Endothelial cell (in vitro differentiated cells): ENCODE data around the gene MARK3. TPM values are rescaled to one million over a fixed set of nuclear protein-coding genes. Genes with fewer than 3 reads are reported as not detected.
"Not testable (repeated sequence)": the region's sequence is repeated elsewhere in the genome, so short reads cannot be mapped to it uniquely, and the experiment has no call there.

ENCODE experiments used
- DNase-seq: peaks from one replicate; pipeline ENCODE4 v3.0.0; 2021; ENCODE audit warnings: low spot score
- H3K27ac Mint-ChIP-seq: one replicate; pipeline ENCODE4 v1.8.0; 2021; ENCODE audit warnings: mixed read lengths, inconsistent platforms; ENCODE audit not compliant: unreplicated experiment
- H3K27me3 Mint-ChIP-seq: one replicate; pipeline ENCODE4 v1.8.0; 2021; ENCODE audit warnings: mild to moderate bottlenecking, moderate library complexity, mixed read lengths, inconsistent platforms; ENCODE audit not compliant: unreplicated experiment
- H3K36me3 Mint-ChIP-seq: one replicate; pipeline ENCODE4 v1.8.0; 2021; ENCODE audit warnings: mild to moderate bottlenecking, low read depth, mixed read lengths, inconsistent platforms; ENCODE audit not compliant: unreplicated experiment
- H3K4me1 Mint-ChIP-seq: one replicate; pipeline ENCODE4 v1.8.0; 2021; ENCODE audit warnings: mild to moderate bottlenecking, mixed read lengths, inconsistent platforms; ENCODE audit not compliant: unreplicated experiment
- H3K4me3 Mint-ChIP-seq: one replicate; pipeline ENCODE4 v1.8.0; 2021; ENCODE audit warnings: mild to moderate bottlenecking, mixed read lengths, inconsistent platforms; ENCODE audit not compliant: unreplicated experiment
- H3K9me3 Mint-ChIP-seq: one replicate; pipeline ENCODE4 v1.8.0; 2021; ENCODE audit warnings: mixed read lengths, inconsistent platforms; ENCODE audit not compliant: unreplicated experiment
- CTCF ChIP-seq: fragments of 200-600 bp; sonication (generic); IDR thresholded peaks from one replicate; pipeline ENCODE4 v1.5.0; 2021; ENCODE audit warnings: antibody characterized with exemption; ENCODE audit not compliant: unreplicated experiment
- total RNA-seq: library from RNA; stranded (reverse); fragmentation: NEBNext Ultra II Directional; extraction: Animal tissue kit (Norgen Biotek cat#: 25700); gene quantifications from one replicate; pipeline ENCODE4 v1.2.1, GENCODE V29; 2021; ENCODE audit not compliant: unreplicated experiment

The MARK3 gene
- total RNA-seq, 1 donor from 2014 or later: 70.8 TPM

- H3K36me3 Mint-ChIP-seq: no peaks in the 10 kb centered on the region
- H3K9me3 Mint-ChIP-seq: no peaks in the 10 kb centered on the region
- DNase-seq: no peak
- no peak overlapping the region for H3K4me3 Mint-ChIP-seq
- H3K4me1 Mint-ChIP-seq: peaks cover 4% of the 10 kb centered on the region
- no peak overlapping the region for H3K27ac Mint-ChIP-seq
- H3K27me3 Mint-ChIP-seq: peaks cover 2% of the 10 kb centered on the region
- no peak for TF ChIP-seq CTCF
Observed at GRCh38 chr14:103354141-103354540, 31.1 kb upstream of the MARK3 start.

DNA sequence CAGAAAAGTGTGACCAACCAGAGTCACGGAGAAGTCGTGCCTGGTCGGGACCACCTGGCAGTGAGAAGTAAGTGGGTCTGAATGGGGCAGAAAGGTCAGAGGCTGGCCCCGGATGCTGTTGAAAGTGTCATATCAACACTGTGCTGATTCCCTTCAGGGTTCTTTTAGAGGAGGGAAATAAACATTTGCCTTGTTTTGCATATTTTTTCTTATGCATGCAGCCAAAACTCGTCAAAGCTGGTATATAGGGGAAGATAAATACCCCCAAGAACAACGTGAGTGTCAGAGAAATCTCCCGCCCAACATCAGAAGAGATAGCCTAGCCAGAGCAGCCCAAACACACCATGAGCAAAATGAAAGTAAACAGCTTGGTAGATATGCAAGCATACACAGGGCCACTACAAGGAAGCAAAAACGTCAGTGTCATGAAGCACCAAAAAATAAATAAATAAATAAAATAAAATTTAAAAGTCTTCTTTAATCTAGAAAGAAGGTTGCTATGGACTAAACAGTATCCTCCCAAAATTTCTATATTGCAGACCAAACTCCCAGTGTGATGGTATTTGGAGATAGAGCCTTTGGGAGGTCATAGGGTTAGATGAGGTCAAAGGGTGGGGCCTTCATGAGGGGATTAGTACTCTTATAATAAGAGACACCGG is 29.1 kb upstream of the MARK3 start:
- Mint-ChIP-seq H3K4me1 (peaks cover 4% of the 10 kb centered on the region), H3K27ac (no peak overlapping the region), H3K27me3 (peaks cover 2% of the 10 kb centered on the region), H3K4me3 (no peak overlapping the region), H3K9me3 (no peaks in the 10 kb centered on the region), H3K36me3 (no peaks in the 10 kb centered on the region)
- no peak for DNase-seq
- TF ChIP-seq CTCF: no peak

DNA sequence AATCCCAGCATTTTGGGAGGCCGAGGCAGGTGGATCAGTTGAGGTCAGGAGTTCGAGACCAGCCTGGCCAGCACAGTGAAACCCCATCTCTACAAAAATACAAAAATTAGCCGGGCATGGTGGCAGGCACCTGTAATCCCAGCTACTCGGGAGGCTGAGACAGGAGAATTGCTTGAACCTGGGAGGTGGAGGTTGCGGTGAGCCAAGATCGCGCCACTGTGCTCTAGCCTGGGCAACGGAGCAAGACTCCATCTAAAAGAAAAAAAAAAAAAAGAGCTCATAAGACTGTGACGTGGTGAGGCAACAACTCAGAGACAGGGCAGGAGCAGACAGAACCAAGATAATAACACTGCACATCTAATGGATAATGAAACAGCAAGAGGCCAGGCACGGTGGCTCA is 27.7 kb upstream of the MARK3 start:
- not testable (repeated sequence) for H3K9me3 Mint-ChIP-seq, H3K4me3 Mint-ChIP-seq, H3K27ac Mint-ChIP-seq, H3K36me3 Mint-ChIP-seq, H3K27me3 Mint-ChIP-seq, H3K4me1 Mint-ChIP-seq, DNase-seq

- no peak overlapping the region for H3K27ac Mint-ChIP-seq
- no peak for DNase-seq
- peaks cover 14% of the 10 kb centered on the region for H3K9me3 Mint-ChIP-seq
- peaks cover 4% of the 10 kb centered on the region for H3K4me1 Mint-ChIP-seq
- no peak for TF ChIP-seq CTCF
- peaks cover 6% of the 10 kb centered on the region for H3K36me3 Mint-ChIP-seq
- no peak overlapping the region for H3K4me3 Mint-ChIP-seq
- H3K27me3 Mint-ChIP-seq: peaks cover under 1% of the 10 kb centered on the region
Observed at GRCh38 chr14:103360548-103360947, 24.7 kb upstream of the MARK3 start.

GRCh38 chr14:103361867-103362266 is 23.3 kb upstream of the MARK3 start:
- Mint-ChIP-seq H3K4me3 (no peak overlapping the region), H3K27ac (no peak overlapping the region), H3K4me1 (peaks cover 4% of the 10 kb centered on the region), H3K36me3 (peaks cover 6% of the 10 kb centered on the region), H3K27me3 (peaks cover 3% of the 10 kb centered on the region), H3K9me3 (peaks cover 14% of the 10 kb centered on the region)
- no peak for DNase-seq
- TF ChIP-seq CTCF: no peak
